ENCODE measurements around the gene NCOA7.
"Not testable (repeated sequence)": the region's sequence is repeated elsewhere in the genome, so short reads cannot be mapped to it uniquely, and the experiment has no call there.

The NCOA7 gene

DNA sequence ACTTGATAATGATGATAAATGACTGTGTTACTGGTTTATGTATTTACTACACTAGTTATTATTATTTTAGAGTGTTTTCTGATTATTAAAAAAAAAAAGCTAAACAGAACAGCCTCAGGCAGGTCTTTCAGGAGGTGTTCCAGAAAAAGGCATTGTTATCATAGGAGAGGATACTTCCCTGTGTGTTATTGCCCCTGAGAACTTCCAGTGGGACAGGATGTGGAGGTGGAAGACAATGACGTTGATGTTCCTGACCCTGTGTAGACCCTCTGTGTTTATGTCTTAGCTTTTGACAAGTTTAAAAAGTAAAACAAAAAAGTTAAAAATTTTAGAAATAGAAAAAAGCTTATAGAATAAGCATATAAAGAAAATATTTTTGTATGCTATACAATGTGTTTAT, 49.1 kb downstream of the NCOA7 start:
- TF ChIP-seq ZNF274 (IDR thresholded peaks at IDR 0.05; ENCODE audit: low read depth, low read length), result no peak
- H3K4me3 ChIP-seq (ENCODE audit: low read length), result no peak overlapping the region

DNA sequence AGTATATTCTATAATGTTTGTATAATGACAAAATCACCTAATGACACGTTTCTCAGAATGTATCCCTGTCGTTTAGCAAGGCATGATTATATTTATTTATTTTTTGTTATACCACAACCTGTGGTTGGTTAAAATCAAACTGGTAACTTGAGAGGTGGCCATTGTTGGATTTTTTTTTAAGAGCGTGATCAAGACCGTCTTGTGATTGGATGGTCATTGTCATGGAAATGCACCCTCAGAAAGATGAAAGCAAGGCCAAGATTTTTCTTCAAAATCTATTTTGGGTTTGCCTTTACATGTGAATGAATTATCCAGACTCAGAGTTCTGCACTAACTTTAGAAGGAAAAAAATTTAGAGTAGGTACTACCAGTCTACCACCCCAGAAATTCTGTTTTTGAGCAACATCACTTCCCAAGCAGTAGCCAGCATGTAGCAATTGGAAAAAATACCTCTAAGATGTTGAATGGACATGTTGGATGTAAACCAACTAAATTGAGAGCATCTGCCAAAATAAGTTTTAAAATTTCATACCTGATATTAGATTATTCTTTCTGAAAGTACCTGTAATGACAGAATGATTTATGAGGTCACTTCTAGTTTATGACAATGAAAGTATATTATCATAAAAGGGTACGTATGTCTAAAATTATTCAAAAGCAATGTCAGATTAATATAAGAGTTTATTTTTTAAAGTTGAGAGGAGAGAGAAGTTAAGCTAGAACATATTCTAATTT, 50.8 kb downstream of the NCOA7 start:
- no peak for TF ChIP-seq ZNF274 (IDR thresholded peaks at IDR 0.05; ENCODE audit: low read depth, low read length)
- no peak overlapping the region for H3K4me3 ChIP-seq (ENCODE audit: low read length)

DNA sequence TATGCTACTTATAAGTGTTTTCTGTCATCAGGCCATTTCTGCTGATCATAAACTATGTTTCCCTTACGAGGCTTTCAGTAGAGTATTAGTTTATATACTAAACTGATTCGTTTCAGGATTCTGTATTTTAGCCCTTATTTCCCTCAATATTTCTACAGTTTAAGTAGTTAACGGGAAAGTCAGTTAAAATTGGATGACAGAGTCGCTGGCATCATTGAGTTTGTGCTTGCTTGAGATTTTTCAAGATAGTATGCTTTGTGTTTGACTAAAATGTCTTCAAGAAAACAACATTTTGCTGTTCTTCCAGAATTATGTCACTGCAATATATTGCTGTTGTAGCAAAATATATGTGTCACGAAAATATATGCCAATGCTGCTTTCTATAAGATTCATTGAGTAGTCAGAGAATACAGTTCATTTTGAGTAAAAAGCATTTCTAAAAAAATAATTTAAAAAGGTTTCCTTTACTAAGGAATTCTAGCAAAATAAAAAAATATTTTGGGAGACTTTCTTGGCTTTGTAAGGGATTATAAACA, 51.4 kb downstream of the NCOA7 start:
- TF ChIP-seq ZNF274 (IDR thresholded peaks at IDR 0.05; ENCODE audit: low read depth, low read length), result no peak
- H3K4me3 ChIP-seq (ENCODE audit: low read length), result no peak overlapping the region

DNA sequence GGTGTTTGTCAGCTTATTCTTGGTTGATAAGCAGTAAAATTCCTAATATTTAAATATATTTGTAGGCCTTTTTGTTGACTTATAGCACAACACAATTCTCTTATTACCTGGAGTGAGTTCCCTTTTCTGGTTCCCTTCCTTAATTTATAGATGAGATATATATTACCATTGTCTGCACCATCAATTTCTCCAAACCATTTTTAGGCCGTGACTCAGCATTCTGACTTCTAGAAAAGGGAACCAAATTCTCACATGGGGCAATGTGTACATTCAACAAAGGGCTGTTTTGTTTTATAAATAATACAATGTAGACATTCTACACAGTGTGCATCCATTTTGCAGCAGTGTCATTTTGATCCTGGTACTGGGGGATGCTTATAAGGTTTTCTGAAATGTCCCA, 52.8 kb downstream of the NCOA7 start:
- H3K4me3 ChIP-seq (ENCODE audit: low read length), result no peak overlapping the region
- TF ChIP-seq ZNF274 (IDR thresholded peaks at IDR 0.05; ENCODE audit: low read depth, low read length), result no peak

DNA sequence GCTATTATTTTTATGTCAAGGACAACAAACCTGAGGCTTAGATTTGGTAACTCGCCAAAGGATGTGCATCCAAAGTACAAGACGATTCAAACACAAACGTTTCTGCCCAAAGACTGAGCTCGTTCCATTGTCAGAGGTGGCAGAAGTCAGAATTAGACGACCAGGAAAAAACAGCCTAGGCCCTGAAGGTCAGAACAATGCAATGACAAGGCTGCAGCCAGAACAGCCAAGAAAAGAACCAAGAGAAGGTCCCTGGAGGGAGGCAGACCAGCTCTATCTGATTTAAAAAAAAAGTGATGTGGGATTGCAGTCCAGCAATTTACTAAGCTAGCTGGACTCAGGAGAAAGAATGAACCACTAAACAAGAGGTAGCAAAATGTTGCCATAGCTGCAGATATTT, 54.2 kb downstream of the NCOA7 start:
- no peak for TF ChIP-seq ZNF274 (IDR thresholded peaks at IDR 0.05; ENCODE audit: low read depth, low read length)
- H3K4me3 ChIP-seq (ENCODE audit: low read length), result no peak overlapping the region

DNA sequence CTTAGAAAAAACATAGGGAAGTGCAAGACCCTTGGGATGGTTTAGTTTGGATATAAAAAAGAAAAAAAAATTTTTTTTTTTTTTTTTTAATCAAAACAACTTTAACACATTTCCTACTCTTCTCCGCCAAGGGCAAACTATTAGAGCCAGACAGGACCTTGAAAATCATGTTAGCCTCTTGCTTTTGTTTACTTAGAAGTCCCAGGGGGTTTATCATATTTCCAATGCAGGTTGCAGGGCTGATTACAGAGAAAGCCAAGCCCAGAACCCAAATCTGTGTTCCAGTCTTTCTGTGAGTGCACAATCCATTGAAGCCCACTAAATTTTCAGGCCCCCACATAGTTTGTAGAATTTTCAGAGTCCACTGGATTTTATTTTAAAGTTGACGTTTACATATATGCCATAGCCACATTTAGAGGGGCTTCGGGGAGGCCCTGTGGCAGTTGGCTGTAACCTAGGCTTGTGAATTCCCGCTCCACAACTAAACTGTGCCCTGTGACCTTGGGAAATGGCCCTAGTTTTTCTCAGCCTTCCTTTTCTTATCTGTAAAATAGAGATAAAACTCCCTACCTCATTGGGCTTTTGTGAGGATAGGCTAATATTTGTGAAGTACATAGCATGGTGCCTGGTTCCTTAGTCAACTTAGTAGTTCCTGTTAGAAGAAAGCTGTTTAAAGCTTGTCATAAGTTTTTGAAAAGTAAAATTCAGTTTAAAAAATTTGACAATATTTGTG, 55.7 kb downstream of the NCOA7 start:
- no peak for TF ChIP-seq ZNF274 (IDR thresholded peaks at IDR 0.05; ENCODE audit: low read depth, low read length)
- H3K4me3 ChIP-seq (ENCODE audit: low read length), result no peak overlapping the region

DNA sequence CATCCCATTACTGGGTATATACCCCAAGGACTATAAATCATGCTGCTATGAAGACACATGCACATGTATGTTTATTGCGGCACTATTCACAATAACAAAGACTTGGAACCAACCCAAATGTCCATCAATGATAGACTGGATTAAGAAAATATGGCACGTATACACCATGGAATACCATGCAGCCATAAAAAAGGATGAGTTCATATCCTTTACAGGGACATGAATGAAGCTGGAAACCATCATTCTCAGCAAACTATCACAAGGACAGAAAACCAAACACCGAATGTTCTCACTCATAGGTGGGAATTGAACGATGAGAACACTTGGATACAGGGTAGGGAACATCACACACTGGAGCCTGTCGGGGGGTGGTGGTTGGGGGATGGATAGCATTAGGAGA, 57.5 kb downstream of the NCOA7 start:
- not testable (repeated sequence) for H3K4me3 ChIP-seq (ENCODE audit: low read length)

DNA sequence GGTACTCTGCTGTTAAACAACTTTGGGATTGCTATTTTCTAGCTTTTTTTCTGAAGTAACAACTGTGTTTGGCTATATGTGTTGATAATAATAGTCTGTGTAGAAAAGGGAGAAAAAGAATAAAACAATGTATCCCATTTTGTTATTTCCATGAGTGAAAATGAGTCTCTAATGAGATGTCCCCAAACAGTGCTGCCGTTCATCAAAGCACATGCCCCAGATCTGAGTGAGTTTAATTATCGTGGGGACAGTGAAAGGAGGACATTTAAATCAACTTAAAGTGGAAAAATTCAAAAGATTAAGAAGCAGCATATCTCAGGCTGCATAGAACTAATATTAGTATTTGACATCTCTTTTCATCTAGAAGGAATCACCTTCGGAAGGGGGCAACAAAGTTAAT, 59.6 kb downstream of the NCOA7 start:
- no peak overlapping the region for H3K4me3 ChIP-seq (ENCODE audit: low read length)
- TF ChIP-seq ZNF274 (IDR thresholded peaks at IDR 0.05; ENCODE audit: low read depth, low read length), result no peak

DNA sequence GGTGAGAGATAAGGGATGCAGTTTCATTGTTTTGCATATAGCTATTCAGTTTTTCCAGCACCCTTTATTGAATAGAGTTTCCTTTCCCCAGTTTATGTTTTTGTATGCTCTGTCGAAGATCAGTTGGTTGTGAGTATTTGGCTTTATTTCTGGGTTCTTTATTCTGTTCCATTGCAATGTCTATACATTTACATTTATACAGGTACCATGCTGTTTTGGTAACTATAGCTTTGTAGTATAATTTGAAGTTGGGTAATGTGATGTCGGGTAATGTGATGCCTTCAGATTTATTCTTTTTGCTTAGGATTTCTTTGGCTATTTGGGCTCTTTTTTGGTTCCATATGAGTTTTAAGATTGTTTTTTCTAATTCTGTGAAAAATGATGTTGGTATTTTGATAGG, 61.8 kb downstream of the NCOA7 start:
- no peak overlapping the region for H3K4me3 ChIP-seq (ENCODE audit: low read length)
- TF ChIP-seq ZNF274 (IDR thresholded peaks at IDR 0.05; ENCODE audit: low read depth, low read length), result no peak

DNA sequence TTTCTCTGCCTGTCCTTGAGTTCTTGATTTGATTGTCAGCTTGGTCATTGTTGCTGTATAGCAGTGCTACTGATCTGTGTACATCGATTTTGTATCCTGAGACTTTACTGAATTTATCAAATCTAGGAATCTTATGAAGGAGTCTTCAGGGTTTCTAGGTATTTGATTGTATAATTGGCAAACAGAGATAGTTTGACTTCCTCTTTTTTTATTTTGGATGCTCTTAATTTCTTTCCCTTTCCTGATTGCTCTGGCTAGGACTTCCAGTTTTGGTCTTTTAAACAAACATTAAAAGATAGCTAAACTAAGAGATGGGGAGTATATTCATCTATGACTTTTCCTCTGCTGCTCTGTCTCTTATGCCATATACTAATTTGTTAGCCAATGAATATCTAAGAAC, 62.4 kb downstream of the NCOA7 start:
- no peak for TF ChIP-seq ZNF274 (IDR thresholded peaks at IDR 0.05; ENCODE audit: low read depth, low read length)
- no peak overlapping the region for H3K4me3 ChIP-seq (ENCODE audit: low read length)

DNA sequence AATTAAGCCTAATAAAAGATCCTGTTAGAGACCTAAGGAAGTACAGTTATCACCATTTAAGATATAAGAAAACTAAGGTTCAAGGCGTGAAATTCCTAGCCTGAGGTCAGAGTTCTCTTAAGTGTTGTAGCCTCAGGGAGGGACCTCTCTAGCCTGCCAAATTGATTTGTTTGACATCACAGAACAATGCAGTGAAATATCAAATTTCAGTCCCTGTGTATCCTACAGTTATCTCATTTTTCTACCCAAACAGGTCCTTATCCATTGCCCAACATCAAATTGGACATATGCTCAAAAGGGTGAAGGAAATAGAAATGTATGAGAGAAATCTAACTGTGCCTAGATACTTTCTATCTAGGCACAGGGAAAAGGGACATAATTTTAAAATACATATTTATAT, 63.0 kb downstream of the NCOA7 start:
- TF ChIP-seq ZNF274 (IDR thresholded peaks at IDR 0.05; ENCODE audit: low read depth, low read length), result no peak
- H3K4me3 ChIP-seq (ENCODE audit: low read length), result no peak overlapping the region

DNA sequence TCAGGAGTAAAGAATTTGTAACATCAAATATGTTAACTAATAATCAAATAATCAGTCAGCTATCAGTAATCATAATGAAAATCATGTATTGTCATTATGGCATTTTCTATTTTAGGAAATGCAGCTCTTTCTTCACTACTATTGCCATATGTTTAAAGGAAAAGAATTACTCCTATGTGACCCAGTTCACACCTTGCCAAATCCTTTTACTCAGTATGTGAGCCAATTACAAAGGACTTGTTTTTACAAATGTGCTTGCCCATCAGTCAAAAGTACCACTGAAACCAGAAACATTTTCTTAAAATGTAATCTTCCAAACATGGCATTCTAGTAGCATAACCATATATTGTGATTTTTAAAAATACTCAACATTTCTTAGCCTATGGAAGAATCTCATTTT, 63.6 kb downstream of the NCOA7 start:
- no peak for TF ChIP-seq ZNF274 (IDR thresholded peaks at IDR 0.05; ENCODE audit: low read depth, low read length)
- H3K4me3 ChIP-seq (ENCODE audit: low read length), result no peak overlapping the region

DNA sequence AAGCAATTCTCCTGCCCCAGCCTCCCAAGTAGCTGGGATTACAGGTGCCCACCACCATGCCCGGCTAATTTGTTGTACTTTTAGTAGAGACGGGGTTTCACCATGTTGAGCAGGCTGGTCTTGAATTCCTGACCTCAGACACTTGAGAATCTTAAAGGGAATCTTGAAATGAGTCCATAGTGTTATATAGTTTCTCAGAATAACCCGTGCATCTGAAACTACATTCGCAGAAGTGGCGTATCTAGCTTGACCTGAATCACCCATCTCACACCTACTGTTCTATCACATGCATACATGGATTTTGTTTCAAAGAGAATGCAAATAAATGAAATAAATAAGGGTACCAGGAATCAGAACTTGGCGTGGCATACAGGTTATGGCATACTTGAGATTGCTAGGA, 65.0 kb downstream of the NCOA7 start:
- H3K4me3 ChIP-seq (ENCODE audit: low read length), result no peak overlapping the region
- TF ChIP-seq ZNF274 (IDR thresholded peaks at IDR 0.05; ENCODE audit: low read depth, low read length), result no peak

DNA sequence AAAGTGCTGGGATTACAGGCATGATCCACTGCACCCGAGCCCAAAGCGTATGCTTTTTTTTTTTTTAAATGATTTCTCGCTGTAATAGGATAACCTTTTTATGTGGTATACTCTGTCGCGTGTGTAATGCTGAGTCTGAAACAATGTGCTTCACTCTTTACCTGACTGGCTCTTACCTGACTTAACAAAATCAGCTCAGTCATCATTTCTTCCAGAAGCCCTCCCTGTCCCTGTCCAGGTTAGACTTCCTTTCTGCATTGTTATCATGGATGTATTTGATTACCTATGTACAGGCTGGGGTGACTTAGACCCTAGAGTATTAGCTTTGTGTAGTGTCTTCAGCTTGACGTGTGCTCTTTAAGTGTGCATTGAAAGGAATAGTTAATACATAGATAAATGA, 67.1 kb downstream of the NCOA7 start:
- H3K4me3 ChIP-seq (ENCODE audit: low read length), result no peak overlapping the region
- TF ChIP-seq ZNF274 (IDR thresholded peaks at IDR 0.05; ENCODE audit: low read depth, low read length), result no peak

All from GM08714 (cell line).